Right lobe of liver (tissue), 6 donors: Measurements from ENCODE around the gene SPATA13. TPM values are rescaled to one million over a fixed set of nuclear protein-coding genes. Genes with fewer than 3 reads are reported as not detected.

Source experiments
- ATAC-seq, 4 donors: fragments of 200-7000 bp; cut with Tn5 transposase; one replicate each; pipeline ENCODE4 v1.9.1; 2020; ENCODE audit warnings: mild to moderate bottlenecking in 4 of 4, moderate library complexity in 4 of 4
- DNase-seq, 3 donors: peaks; one replicate each; pipeline ENCODE4 v3.0.0-alpha.2; 2020
- H3K27ac ChIP-seq, 3 donors: fragments of 200-600 bp; one replicate each; pipeline ENCODE4 v1.8.0; 2022
- H3K27me3 ChIP-seq, 2 donors: fragments of 200-600 bp; one replicate each; pipeline ENCODE4 v1.8.0; 2022
- H3K36me3 ChIP-seq, 4 donors: fragments of 200-600 bp; sonication (generic) in 1 of 4; one replicate each; pipeline versions ENCODE4 v1.5.1 to v1.8.0; 2017 to 2022; ENCODE audit warnings: control low read depth in 1 of 4
- H3K4me1 ChIP-seq, 4 donors: fragments of 200-600 bp; sonication (generic) in 1 of 4; one replicate each; pipeline versions ENCODE4 v1.5.1 to v1.8.0; 2017 to 2022; ENCODE audit warnings: control low read depth in 1 of 4
- H3K4me3 ChIP-seq, 3 donors: fragments of 200-600 bp; one replicate each; pipeline ENCODE4 v1.8.0; 2022
- H3K9me3 ChIP-seq, 4 donors: fragments of 200-600 bp; sonication (generic) in 1 of 4; one replicate each; pipeline versions ENCODE4 v1.5.1 to v1.8.0; 2017 to 2022; ENCODE audit warnings: control low read depth in 1 of 4
- POLR2A ChIP-seq: fragments of 450-650 bp; IDR thresholded peaks from one replicate; pipeline ENCODE4 v1.6.1; 2017; ENCODE audit warnings: antibody characterized with exemption, mild to moderate bottlenecking
- WGBS: methylation state at CpG from one replicate; pipeline ENCODE4 v1.1.6; 2018; ENCODE audit warnings: low coverage, low lambda C conversion rate; ENCODE audit not compliant: insufficient coverage; ENCODE audit errors: missing lambda C conversion rate; 5-methylcytosine and 5-hydroxymethylcytosine counted together
- intact Hi-C, 2 donors: fragments of 100-400 bp; cut with DNase I; formaldehyde crosslinking; loops; one replicate each; pipeline versions ENCODE4 v1.11.2 to v1.14.1; 2022
- total RNA-seq, 6 experiments: library from RNA; depleted of rRNA in 2 of 6; stranded (reverse); fragments of >200 nt in 2 of 6; fragmentation: NEBNext Ultra II Directional in 3 of 6; extraction: Animal tissue kit (Norgen Biotek cat#: 25700) in 3 of 6; gene quantifications; one replicate each; pipeline versions ENCODE4 v1.1.0 to v1.2.4, GENCODE V29; 2016 to 2023
- TF ChIP-seq, protein P1 (sequence below), 4 donors: fragments of 200-600 bp in 3 of 4; fragments of 450-650 bp in 1 of 4; IDR thresholded peaks; one replicate each; pipeline versions ENCODE4 v1.5.1 to v1.8.0; 2016 to 2022; ENCODE audit warnings: antibody characterized with exemption in 4 of 4, mild to moderate bottlenecking in 2 of 4
- donor health status: DM: no; HTN: yes; CAD: no.
- donor health status: DM: no; HTN: no; CAD: no.
- donor health status: DM: no; HTN: no; CAD: no.
- donor health status: DM: no; HTN: yes; CAD: no.
- donor health status: DM: no; HTN: yes; CAD: no.

SPATA13 gene
- total RNA-seq, 6 experiments from 2014 or later: 21.5 to 39.9 (median 30.5) TPM

- TF ChIP-seq, protein P1, sequence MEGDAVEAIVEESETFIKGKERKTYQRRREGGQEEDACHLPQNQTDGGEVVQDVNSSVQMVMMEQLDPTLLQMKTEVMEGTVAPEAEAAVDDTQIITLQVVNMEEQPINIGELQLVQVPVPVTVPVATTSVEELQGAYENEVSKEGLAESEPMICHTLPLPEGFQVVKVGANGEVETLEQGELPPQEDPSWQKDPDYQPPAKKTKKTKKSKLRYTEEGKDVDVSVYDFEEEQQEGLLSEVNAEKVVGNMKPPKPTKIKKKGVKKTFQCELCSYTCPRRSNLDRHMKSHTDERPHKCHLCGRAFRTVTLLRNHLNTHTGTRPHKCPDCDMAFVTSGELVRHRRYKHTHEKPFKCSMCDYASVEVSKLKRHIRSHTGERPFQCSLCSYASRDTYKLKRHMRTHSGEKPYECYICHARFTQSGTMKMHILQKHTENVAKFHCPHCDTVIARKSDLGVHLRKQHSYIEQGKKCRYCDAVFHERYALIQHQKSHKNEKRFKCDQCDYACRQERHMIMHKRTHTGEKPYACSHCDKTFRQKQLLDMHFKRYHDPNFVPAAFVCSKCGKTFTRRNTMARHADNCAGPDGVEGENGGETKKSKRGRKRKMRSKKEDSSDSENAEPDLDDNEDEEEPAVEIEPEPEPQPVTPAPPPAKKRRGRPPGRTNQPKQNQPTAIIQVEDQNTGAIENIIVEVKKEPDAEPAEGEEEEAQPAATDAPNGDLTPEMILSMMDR (IDR thresholded peaks at IDR 0.05): no peak
- no peaks in the 10 kb centered on the region for H3K27me3 ChIP-seq
- H3K27ac ChIP-seq: no peak overlapping the region
- ATAC-seq (no peak), DNase-seq (no peak)
- intact Hi-C loops: no loop called here
- no peaks in the 10 kb centered on the region for H3K9me3 ChIP-seq
- no peak overlapping the region for H3K4me3 ChIP-seq
- no peaks in the 10 kb centered on the region for H3K36me3 ChIP-seq
- H3K4me1 ChIP-seq: peaks cover 0 to 16% (median 0%) of the 10 kb centered on the region in 4 donors
- 68% methylated on average over 5 of the region's 5 CpGs for WGBS
Measured at GRCh38 chr13:24234200-24234915, 73.8 kb downstream of the SPATA13 start.

GRCh38 chr13:24237356-24237755 lies 76.8 kb downstream of the SPATA13 start:
- Histone ChIP-seq H3K27me3 (no peaks in the 10 kb centered on the region), H3K27ac (no peak overlapping the region), H3K36me3 (no peaks in the 10 kb centered on the region), H3K4me1 (no peaks in the 10 kb centered on the region), H3K4me3 (no peak overlapping the region), H3K9me3 (no peaks in the 10 kb centered on the region)
- ATAC-seq: no peak
- intact Hi-C loops: no loop called here
- TF ChIP-seq, protein P1 (IDR thresholded peaks at IDR 0.05): no peak
- TF ChIP-seq POLR2A: no peak
- no peak for DNase-seq
- 88% methylated on average over 1 of the region's 1 CpG for WGBS

GRCh38 chr13:24241336-24241735 lies 80.8 kb downstream of the SPATA13 start:
- H3K9me3 ChIP-seq: no peaks in the 10 kb centered on the region
- TF ChIP-seq, protein P1 (IDR thresholded peaks at IDR 0.05): no peak
- no peak for TF ChIP-seq POLR2A
- intact Hi-C loops: no loop called here
- ATAC-seq: peak in 1 of 4 donors; percentile 22
- H3K36me3 ChIP-seq: no peaks in the 10 kb centered on the region
- no peak overlapping the region for H3K27ac ChIP-seq
- DNase-seq: no peak
- H3K4me1 ChIP-seq: no peaks in the 10 kb centered on the region
- no peaks in the 10 kb centered on the region for H3K27me3 ChIP-seq
- 90% methylated on average over 5 of the region's 10 CpGs for WGBS
- H3K4me3 ChIP-seq: no peak overlapping the region

GRCh38 chr13:24242100-24242499 lies 81.6 kb downstream of the SPATA13 start:
- Histone ChIP-seq H3K27ac (no peak overlapping the region), H3K4me3 (no peak overlapping the region), H3K9me3 (no peaks in the 10 kb centered on the region), H3K27me3 (no peaks in the 10 kb centered on the region), H3K36me3 (no peaks in the 10 kb centered on the region), H3K4me1 (no peaks in the 10 kb centered on the region)
- TF ChIP-seq, protein P1 (IDR thresholded peaks at IDR 0.05): no peak
- TF ChIP-seq POLR2A: no peak
- DNase-seq: no peak
- WGBS: 92% methylated on average over 5 of the region's 5 CpGs
- intact Hi-C loops: no loop called here
- ATAC-seq: no peak
